Activated CD4-positive, alpha-beta T cell treated with anti-CD3 and anti-CD28 coated beads, Interleukin-2, amount 50 U/mL, for 48 hours (primary cell): Measurements from ENCODE around the gene NES.
A peak's percentile ranks its signal among the peaks of the same experiment; 100 is the strongest.

Source experiments
- DNase-seq, 2 experiments: peaks; one replicate each; pipeline ENCODE4 v3.0.0-alpha.2; 2020

NES gene

GRCh38 chr1:156660752-156661112, 16.5 kb downstream of the NES start:
- no peak for DNase-seq

- DNase-seq, result peak; percentile 96
Measured at GRCh38 chr1:156659988-156660751, 17.0 kb downstream of the NES start.

GRCh38 chr1:156659661-156659987, 17.6 kb downstream of the NES start:
- no peak for DNase-seq

GRCh38 chr1:156658945-156659574, 18.1 kb downstream of the NES start:
- no peak for DNase-seq

- no peak for DNase-seq
Measured at GRCh38 chr1:156658496-156658895, 18.7 kb downstream of the NES start.

- DNase-seq, result no peak
Measured at GRCh38 chr1:156657741-156658319, 19.4 kb downstream of the NES start.

GRCh38 chr1:156656806-156657740, 20.1 kb downstream of the NES start:
- peak; percentile 79 to 83 for DNase-seq

GRCh38 chr1:156655904-156656516, 21.2 kb downstream of the NES start:
- no peak for DNase-seq

GRCh38 chr1:156655151-156655903, 21.9 kb downstream of the NES start:
- no peak for DNase-seq

- no peak for DNase-seq
Measured at GRCh38 chr1:156654700-156655099, 22.5 kb downstream of the NES start.

GRCh38 chr1:156652992-156653355, 24.2 kb downstream of the NES start:
- no peak for DNase-seq

GRCh38 chr1:156652131-156652991, 24.8 kb downstream of the NES start:
- DNase-seq, result peak in 1 of 2 experiments; percentile 35

- DNase-seq, result no peak
Measured at GRCh38 chr1:156648951-156649350, 28.3 kb downstream of the NES start.

- no peak for DNase-seq
Measured at GRCh38 chr1:156648496-156648895, 28.7 kb downstream of the NES start.

GRCh38 chr1:156647351-156647750, 29.9 kb downstream of the NES start:
- no peak for DNase-seq

GRCh38 chr1:156646738-156647211, 30.4 kb downstream of the NES start:
- no peak for DNase-seq

GRCh38 chr1:156645666-156646065, 31.5 kb downstream of the NES start:
- no peak for DNase-seq

- DNase-seq, result no peak
Measured at GRCh38 chr1:156645056-156645455, 32.2 kb downstream of the NES start.

GRCh38 chr1:156644640-156645039, 32.6 kb downstream of the NES start:
- DNase-seq, result no peak

GRCh38 chr1:156644146-156644545, 33.1 kb downstream of the NES start:
- DNase-seq, result no peak

GRCh38 chr1:156643778-156644092, 33.5 kb downstream of the NES start:
- no peak for DNase-seq
